ENCODE measurements around the gene MAP3K5.

GRCh38 chr6:136508725-136509392 lies 283.4 kb downstream of the MAP3K5 start:
- TF ChIP-seq, protein P1, sequence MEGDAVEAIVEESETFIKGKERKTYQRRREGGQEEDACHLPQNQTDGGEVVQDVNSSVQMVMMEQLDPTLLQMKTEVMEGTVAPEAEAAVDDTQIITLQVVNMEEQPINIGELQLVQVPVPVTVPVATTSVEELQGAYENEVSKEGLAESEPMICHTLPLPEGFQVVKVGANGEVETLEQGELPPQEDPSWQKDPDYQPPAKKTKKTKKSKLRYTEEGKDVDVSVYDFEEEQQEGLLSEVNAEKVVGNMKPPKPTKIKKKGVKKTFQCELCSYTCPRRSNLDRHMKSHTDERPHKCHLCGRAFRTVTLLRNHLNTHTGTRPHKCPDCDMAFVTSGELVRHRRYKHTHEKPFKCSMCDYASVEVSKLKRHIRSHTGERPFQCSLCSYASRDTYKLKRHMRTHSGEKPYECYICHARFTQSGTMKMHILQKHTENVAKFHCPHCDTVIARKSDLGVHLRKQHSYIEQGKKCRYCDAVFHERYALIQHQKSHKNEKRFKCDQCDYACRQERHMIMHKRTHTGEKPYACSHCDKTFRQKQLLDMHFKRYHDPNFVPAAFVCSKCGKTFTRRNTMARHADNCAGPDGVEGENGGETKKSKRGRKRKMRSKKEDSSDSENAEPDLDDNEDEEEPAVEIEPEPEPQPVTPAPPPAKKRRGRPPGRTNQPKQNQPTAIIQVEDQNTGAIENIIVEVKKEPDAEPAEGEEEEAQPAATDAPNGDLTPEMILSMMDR (IDR thresholded peaks at IDR 0.05; ENCODE audit: insufficient read depth, low read depth, low read length): no peak
- TF ChIP-seq EZH2 (IDR thresholded peaks at IDR 0.05; ENCODE audit: insufficient read depth, low read length): no peak
